Measurements from ENCODE around the gene ATP2B2. TPM values are rescaled to one million over a fixed set of nuclear protein-coding genes. Genes with fewer than 3 reads are reported as not detected.

The ATP2B2 gene
- total RNA-seq, 1 donor from 2014 or later = 0.42 TPM

DNA sequence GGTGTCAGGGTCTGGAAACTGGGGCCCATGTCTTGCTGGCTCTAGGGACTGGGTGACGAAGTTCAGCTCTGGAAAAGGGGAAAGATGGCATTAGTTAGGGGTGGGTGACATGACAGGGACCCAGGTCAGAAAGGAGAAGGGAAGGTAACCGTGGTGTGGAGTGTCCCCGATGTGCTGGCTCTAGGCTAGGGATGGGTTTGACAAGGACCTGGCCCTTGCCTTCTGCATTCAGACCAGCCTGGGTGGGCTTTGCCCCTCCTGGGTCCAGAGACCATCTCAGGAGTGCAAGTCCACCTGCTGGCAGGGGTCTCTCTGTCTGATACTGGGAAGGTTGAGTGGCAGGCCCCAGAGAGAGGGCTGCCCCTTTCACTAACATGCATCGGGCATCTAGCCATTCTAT lies 28.7 kb upstream of the ATP2B2 start:
- TF ChIP-seq, protein P1, sequence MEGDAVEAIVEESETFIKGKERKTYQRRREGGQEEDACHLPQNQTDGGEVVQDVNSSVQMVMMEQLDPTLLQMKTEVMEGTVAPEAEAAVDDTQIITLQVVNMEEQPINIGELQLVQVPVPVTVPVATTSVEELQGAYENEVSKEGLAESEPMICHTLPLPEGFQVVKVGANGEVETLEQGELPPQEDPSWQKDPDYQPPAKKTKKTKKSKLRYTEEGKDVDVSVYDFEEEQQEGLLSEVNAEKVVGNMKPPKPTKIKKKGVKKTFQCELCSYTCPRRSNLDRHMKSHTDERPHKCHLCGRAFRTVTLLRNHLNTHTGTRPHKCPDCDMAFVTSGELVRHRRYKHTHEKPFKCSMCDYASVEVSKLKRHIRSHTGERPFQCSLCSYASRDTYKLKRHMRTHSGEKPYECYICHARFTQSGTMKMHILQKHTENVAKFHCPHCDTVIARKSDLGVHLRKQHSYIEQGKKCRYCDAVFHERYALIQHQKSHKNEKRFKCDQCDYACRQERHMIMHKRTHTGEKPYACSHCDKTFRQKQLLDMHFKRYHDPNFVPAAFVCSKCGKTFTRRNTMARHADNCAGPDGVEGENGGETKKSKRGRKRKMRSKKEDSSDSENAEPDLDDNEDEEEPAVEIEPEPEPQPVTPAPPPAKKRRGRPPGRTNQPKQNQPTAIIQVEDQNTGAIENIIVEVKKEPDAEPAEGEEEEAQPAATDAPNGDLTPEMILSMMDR (conservative IDR thresholded peaks at IDR 0.05) = no peak
- peaks cover 3% of the 10 kb centered on the region for H3K9me3 Mint-ChIP-seq
- no peak overlapping the region for H3K4me3 Mint-ChIP-seq
- no peak for DNase-seq (ENCODE audit: low read depth, low spot score)
- no peak overlapping the region for H3K27ac Mint-ChIP-seq (ENCODE audit: unreplicated experiment)
- no peaks in the 10 kb centered on the region for H3K4me1 Mint-ChIP-seq
- H3K27me3 Mint-ChIP-seq (ENCODE audit: low read depth) = peaks cover 15% of the 10 kb centered on the region
- H3K36me3 Mint-ChIP-seq (ENCODE audit: low read depth) = no peaks in the 10 kb centered on the region

DNA sequence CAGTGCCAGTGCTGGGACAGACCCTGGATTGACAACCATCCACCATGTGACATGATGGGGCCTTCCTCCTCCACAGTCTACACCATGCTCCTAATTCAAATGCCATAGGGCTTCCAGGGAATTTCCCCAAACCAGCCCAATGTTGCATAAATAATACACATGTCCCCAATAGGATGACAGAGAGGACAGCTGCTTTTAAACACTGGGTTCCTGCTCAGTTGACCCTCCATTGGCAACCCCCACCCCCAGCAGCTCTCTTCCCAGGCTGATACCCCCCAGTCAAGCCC lies 28.3 kb upstream of the ATP2B2 start:
- H3K27me3 Mint-ChIP-seq (ENCODE audit: low read depth) = peaks cover 11% of the 10 kb centered on the region
- H3K4me3 Mint-ChIP-seq = no peak overlapping the region
- H3K4me1 Mint-ChIP-seq = no peaks in the 10 kb centered on the region
- no peaks in the 10 kb centered on the region for H3K9me3 Mint-ChIP-seq
- no peak for DNase-seq (ENCODE audit: low read depth, low spot score)
- H3K27ac Mint-ChIP-seq (ENCODE audit: unreplicated experiment) = no peak overlapping the region
- no peaks in the 10 kb centered on the region for H3K36me3 Mint-ChIP-seq (ENCODE audit: low read depth)
- TF ChIP-seq, protein P1 (conservative IDR thresholded peaks at IDR 0.05) = no peak

DNA sequence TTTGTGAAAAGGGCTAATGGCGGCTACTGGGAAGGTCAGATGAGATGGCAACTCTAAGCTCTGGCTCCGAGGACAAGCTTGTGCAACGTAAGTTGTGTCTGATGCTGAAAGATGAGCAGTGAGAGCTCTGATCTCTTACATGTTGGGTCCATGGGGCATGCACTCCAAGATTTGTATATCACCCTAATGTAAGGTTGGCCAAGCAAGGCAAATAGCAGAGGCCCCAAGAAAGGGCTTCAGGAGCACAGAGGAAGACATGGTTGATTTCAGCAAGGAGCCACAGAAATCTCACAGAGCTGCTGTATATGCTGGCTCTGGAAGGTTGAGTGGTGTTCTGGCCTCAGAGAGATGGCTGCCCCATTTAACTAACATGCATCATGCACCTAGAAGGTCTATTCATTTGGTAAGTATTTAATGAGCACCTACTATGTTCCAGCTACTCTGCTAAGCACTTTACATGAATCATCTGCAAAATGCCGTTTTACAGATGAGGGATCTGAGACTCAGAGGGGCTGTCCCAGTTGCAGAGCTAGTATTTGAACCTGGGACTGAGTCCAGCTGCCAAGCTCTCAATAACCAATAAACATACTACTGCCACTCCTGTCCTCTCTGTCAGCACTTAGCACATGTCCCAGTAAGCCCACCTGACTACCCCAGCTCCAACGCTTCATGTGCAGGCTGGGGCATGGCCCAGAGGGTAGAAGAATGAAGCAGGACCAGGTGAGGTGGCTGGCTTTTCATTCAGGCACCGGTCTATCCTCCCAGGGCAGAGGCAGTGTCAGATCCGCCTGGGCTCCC lies 27.8 kb upstream of the ATP2B2 start:
- peaks cover 9% of the 10 kb centered on the region for H3K27me3 Mint-ChIP-seq (ENCODE audit: low read depth)
- TF ChIP-seq, protein P1 (conservative IDR thresholded peaks at IDR 0.05) = no peak
- DNase-seq (ENCODE audit: low read depth, low spot score) = no peak
- no peaks in the 10 kb centered on the region for H3K4me1 Mint-ChIP-seq
- H3K4me3 Mint-ChIP-seq = no peak overlapping the region
- no peak overlapping the region for H3K27ac Mint-ChIP-seq (ENCODE audit: unreplicated experiment)
- H3K9me3 Mint-ChIP-seq = no peaks in the 10 kb centered on the region
- H3K36me3 Mint-ChIP-seq (ENCODE audit: low read depth) = no peaks in the 10 kb centered on the region

DNA sequence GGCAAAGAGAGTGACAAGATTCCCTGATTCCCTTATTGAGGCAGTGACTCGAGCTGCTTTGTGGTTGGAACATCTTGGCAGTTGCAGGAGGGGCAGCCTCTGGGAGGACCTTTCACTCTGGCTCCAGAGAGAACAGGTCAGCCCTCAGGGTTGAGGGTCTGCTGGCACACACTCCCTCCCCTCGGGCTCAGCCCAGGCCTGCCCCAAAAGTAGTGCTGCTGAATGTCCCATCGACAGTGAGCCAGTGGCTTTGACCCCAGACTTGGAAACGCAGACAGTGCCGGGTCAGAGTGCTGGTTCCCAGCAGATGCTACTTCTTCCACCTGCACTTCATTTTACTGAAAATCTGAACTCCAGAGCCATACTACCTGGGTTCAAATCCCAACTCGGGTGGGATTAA lies 25.6 kb upstream of the ATP2B2 start:
- Mint-ChIP-seq H3K4me1 (no peaks in the 10 kb centered on the region), H3K36me3 (ENCODE audit: low read depth) (no peaks in the 10 kb centered on the region), H3K4me3 (no peak overlapping the region), H3K27me3 (ENCODE audit: low read depth) (peaks cover 5% of the 10 kb centered on the region), H3K27ac (ENCODE audit: unreplicated experiment) (peak overlapping the region; percentile 71), H3K9me3 (no peaks in the 10 kb centered on the region)
- TF ChIP-seq, protein P1 (conservative IDR thresholded peaks at IDR 0.05) = no peak
- no peak for DNase-seq (ENCODE audit: low read depth, low spot score)

DNA sequence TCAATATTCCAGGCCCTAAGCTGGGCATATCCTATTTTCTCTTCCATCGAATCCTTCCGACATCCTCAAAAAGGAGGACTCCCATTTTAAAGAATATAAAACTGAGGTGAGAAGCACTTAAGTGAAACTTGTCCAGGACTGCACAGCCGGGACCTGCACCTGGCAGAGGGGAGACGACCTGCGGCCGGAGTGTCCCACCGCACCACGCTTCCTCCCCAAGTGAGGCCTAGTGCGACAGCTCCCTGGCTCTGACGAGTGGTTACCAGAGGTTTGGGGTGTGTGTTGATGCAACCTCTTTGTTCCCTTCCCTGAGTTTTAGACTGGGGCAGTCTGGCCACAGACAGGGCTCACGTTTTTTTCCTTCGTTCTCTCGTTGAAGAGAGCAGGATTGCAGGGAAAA lies 24.9 kb upstream of the ATP2B2 start:
- Mint-ChIP-seq H3K27me3 (ENCODE audit: low read depth) (peaks cover 11% of the 10 kb centered on the region), H3K4me3 (no peak overlapping the region), H3K4me1 (no peaks in the 10 kb centered on the region), H3K27ac (ENCODE audit: unreplicated experiment) (no peak overlapping the region), H3K36me3 (ENCODE audit: low read depth) (no peaks in the 10 kb centered on the region), H3K9me3 (no peaks in the 10 kb centered on the region)
- TF ChIP-seq, protein P1 (conservative IDR thresholded peaks at IDR 0.05) = no peak
- DNase-seq (ENCODE audit: low read depth, low spot score) = no peak

All from neural crest cell (in vitro differentiated cells).